ENCODE results near the gene SHPK. TPM values are rescaled to one million over a fixed set of nuclear protein-coding genes. Genes with fewer than 3 reads are reported as not detected.

SHPK gene
- polyA plus RNA-seq, 1 donor = 6.3 TPM

DNA sequence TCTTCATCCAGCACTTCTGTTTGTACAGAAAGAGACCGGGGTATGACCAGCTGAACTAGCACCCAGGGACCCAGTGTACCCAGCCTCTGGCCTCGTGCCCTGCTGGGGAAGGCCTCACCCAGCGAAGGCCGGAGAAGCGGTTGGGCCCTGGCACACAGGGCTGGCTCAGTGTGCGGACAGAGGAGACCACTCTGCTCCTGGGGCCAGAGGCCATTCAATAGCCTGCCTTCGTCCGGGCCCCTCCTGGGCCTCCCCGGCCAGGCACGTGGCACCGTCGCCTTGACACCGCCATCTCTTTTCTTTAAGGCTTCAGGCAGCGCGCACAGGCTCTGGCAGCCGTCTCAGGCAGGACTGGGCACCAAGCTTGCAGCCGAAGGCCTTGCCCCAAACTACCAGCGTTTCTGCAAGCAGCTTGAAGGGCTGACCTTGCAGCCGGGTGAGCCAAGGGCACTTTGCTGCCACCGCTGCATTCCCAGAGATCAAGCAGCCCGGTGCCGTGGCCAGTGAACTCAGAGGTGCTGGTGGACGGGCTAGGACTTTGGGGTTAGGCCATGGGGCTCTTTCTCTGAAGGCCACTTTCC is 24.4 kb upstream of the SHPK start:
- DNase-seq (ENCODE audit: low read depth) = no peak

DNA sequence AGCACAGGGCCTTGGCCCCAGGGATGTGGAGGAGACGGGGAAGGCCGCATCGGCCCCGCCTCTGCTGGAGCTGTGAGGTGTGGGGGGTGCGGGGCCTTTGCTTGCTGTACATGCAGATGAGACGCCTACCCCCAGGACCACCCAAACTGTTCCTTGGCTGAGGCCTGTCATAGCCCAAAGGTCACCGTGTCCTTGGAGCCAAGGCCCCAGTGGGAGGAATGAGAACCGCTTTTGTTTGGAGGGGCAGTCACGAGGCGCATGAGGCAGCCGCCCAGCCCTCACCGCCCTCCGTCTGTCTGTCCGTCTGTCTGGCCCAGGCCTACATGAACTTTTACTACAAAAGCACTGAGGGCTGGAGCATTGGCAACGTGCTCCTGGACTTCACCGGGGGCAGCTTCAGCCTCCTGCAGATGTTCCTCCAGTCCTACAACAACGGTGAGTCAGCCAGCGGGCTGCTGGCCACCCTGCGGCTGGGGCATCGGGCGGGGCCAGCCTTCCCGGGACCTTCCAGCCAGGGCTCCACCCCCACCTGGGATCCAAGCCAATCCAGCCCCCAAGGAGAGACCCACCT is 23.6 kb upstream of the SHPK start:
- DNase-seq (ENCODE audit: low read depth) = no peak

DNA sequence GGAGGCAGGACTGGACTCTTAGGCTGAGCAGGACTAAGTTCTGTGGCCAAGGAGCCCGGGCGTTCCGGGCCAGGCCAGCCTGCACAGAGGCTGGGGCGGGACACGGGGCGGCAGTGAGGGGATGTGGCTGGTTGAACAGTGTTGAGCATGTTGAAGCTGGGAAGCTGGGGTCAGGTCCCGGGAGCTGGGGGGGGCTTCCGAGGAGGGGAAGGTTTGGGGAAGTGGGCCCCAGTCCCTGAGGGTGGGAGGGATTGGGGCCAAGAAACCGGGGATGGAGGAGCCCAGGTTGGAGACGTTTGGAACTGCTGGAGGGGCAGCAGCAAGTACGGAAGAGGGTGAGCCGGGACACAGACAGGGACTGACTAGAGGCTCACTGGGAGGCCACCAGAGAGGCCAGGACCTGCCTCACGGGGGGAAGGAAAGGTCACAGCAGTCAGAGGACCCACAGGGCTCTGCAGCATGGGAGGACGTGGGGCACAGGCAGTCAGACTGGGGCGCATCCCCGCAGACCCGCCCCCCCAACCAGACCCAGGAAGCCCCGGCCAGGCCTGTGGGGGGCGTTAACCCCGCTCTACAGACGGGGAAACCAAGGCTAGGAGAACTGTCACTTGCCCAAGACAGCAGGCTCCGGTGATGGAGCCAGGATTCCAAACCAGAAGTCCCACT is 22.9 kb upstream of the SHPK start:
- no peak for DNase-seq (ENCODE audit: low read depth)

DNA sequence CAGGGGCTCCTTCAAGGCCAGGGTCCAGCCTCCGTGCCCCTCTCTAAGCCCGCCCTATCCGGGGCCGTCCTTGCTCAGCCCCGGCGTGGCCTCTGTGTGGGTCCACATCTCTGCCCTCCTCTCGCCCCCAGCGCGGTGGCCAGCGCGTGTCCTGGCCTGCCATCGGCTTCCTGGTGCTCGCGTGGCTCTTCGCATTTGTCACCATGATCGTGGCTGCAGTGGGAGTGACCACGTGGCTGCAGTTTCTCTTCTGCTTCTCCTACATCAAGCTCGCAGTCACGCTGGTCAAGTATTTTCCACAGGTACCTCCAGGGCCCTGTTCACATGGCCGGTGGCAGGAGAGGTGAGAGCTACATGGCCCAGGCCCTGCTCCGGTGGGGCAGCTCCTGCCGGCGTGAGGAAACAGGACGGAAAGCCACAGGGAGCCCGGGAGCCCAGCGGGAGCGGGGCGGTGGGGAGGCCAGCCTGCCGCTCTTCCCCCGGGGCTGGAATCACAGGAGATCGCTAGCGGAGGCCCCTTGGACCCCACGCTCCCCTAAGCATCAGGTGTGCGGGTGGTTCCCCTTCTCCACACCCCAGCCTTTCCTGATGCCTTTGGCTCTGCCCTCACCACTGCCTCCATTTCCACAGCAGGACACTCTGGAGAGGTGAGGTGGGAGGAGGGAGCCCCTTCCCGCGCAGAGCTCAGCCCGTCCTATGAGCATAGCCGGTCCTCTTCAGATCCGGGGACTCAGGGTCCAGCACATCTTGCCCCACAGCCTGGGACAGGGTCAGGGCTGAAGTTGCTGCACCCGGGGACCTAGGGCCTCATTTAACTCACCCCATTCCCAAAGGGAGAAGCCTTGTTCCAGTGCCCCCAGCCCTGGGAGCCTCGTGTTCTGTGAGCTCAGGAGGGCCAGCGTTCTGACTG is 22.1 kb upstream of the SHPK start:
- no peak for DNase-seq (ENCODE audit: low read depth)

DNA sequence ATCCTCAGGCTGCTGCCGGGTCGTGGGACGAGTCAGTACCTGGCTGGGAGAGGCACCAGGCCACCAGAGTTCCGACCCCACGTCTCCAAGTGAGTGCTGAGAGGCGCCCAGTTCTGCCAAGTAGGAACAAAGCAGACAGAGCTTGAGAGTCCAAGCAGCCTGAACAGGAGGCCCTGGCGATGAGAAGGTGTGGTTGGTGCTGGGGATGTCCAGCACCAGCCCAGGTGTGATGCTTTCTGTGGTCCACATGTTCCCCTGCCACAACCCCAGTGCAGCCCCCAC is 21.5 kb upstream of the SHPK start:
- DNase-seq (ENCODE audit: low read depth) = no peak

DNA sequence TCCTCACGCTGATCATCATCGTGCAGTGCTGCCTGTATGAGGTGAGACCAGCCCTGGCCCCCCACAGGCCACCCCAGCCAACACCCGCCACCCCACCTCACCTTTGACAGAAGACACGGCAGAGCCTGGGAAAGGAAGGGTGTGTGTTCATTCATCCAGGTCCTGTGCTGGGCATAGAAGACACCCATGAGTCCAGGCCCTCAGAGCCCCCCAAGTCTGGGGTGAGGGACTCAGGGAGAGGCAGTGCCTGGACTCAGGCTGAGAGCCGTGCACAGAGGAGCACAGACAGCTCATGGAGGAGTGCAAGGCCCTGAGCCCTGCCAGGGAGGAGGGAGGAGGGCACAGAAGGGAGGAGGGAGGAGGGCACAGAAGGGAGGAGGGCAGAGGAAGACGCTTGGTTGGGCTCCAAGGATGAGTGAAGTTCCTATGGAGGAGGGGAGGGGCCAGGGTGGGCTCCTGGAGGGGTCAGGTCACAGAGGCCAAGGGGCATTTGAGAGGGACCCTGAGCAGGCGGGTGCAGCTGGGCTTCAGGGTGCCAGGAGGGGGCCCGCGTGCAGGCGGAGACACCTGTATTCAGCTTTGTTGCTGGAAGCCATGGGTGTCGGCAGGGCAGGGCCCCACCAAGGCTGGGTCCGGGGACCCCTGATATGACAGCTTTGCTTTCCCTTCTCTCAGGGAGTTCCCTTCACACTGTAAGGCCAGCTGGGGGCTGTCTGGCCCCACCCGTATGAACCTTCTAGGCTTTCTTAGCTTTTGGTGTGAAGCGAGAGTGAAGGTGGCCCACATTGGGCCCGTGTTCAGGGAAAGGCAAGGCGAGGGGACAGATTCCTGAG is 20.9 kb upstream of the SHPK start:
- no peak for DNase-seq (ENCODE audit: low read depth)

DNA sequence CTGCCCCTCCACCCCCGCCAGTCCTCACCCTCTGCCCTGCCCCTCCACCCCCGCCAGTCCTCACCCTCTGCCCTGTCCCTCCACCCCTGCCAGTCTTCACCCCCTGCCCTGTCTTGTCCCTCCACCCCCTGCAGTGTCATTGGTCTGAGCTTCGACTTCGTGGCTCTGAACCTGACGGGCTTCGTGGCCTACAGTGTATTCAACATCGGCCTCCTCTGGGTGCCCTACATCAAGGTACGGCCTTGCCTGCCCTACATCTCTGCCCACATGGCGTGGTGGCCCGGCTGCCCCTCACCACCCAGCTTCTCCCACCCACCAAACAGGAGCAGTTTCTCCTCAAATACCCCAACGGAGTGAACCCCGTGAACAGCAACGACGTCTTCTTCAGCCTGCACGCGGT is 20.3 kb upstream of the SHPK start:
- DNase-seq (ENCODE audit: low read depth) = no peak

DNA sequence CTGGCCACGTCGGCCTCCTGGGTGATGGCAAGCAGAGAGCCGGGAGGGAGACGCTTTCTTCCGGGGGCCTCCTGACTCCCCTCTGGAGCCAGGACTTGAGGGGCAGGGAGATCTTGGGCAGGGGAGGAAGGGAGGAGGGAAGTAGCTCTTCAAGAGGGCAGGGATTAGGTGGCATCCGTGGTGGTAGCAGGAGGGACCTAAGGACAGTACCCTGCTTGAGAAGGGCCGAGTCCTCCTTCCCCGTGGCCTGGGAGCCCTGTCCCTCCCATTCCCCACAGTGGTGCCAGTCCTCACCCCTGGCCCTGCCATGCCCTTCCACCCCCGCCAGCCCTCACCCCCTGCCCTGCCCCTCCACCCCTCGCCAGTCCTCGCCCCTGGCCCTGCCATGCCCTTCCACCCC is 19.7 kb upstream of the SHPK start:
- no peak for DNase-seq (ENCODE audit: low read depth)

DNA sequence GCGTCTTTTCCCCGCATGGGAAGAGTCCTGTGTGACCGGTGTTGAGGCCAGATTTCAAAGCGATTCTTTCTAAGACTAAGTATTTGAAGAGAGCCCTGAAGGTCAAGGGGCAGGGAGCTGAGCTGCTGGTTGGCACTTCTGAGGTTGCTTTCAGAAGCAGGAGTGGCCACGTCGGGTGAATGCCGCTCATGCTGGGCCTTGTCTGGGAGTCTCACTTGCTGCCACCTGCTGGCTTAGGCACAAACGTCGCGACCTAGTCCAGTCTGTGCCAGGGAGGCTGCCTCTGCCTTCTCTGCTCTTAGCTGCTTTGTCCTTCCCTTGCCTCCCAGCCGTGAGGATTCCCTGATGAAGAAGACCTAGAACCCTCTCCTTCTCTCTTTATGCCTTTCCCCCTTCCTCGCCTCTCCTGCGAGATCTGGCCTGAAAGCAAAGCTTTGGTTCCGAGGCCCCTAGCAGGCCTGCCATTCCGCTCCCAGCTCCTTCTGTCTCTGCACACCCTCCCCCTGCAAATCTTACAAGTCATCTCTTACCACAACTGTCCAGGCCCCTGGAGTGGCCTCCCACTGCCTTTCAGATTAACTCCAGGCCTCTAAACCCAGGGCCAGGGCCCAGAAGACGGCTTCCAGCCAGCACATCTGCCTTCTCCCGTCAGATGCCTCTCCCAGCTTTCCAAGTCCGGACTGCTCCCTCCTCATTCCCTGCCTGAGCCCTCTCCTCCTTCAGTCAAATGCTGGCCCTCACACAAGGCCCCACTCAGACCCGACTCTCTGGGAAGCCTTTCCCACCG is 11.9 kb upstream of the SHPK start:
- no peak for DNase-seq (ENCODE audit: low read depth)

DNA sequence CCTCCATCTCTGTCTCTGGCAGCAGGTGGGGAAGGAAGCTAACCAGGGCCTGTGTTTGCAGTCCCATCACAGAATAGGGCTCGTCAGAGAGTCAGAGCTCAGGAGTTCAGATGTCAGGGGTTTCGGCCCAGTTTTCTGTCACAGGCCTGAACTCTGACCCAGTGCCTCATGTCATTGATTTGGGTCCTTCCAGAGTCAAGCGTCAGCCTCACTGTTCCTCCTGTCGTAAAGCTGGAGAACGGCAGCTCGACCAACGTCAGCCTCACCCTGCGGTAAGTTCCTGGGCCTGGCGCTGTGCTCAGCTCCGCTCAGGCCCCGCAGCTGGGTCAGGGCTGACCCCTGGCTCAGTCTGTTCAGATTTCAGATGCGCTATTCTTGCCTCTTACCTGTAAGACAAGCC is 11.2 kb upstream of the SHPK start:
- DNase-seq (ENCODE audit: low read depth) = no peak

DNA sequence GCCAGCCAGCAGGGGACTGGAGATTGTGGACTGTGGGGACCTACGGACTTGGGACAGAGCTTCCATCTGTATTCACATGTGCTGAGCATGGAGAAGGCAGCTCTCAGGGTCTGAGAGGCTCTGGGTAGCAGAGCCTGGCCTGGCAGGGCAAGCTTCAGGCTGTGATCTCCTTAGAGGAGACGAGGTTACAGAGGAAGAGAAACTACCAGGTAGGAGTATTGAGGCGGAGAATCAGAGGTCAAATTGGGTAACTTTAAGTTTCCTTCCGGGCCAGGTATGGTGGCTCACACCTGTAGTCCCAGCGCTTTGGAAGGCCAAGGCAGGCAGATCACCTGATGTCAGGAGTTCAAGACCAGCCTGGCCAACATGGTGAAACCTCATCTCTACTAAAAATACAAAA is 9.3 kb upstream of the SHPK start:
- DNase-seq (ENCODE audit: low read depth) = no peak

DNA sequence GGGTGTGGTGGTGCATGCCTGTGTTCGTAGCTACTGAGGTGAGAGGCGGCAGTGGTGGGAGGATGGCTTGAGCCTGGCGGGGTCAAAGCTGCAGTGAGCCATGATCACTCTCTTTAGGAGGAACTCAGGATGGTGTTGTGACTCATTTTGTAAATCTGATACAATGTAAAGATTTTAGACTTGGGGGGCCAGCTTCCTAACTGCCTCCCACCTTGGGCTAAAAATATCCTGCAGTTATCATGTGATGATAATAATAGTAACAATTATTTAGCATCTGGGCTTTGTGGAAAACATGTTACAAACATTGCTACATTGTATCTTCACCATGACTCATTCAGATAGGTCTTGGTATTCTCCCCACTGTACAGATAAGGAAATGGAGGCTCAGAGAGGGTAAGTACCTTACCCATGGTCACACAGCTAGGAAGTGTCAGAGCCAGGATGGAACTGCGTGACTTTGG is 7.9 kb upstream of the SHPK start:
- DNase-seq (ENCODE audit: low read depth) = no peak

DNA sequence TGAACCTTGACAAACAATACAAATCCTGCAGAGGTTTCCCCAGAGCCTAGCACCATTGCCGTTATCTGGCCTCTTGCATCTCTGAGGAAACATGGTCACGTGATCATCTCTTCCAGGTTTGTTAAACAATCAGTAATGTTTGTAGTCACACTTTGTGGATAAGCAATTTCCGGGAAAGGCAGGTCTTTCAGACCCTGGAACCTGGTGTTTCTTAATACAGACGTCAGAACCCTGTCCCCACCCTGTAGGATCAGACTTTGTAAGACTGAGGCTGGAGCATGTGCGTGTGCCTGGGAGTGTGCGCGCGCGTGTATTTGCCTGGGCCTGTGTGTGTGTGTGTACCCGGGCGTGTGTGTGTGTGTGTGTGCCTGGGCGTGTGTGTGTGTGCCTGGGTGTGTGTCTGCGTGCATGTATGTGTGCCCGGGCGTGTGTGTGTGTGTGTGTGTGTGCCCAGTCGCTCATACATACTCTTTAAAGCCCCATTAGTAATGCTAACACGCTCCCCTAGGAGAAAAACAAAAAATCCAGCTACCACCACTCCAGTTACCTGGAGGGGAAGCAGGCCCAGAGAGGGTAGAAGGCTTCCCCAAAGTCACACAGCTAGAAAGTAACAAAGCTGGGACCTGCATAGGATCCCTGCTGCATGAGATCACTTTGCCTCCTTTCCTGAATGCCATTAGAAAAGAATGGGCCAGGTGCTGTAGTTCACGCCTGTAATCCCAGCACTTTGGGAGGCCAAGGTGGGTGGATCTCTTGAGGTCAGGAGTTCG is 5.9 kb upstream of the SHPK start:
- no peak for DNase-seq (ENCODE audit: low read depth)

DNA sequence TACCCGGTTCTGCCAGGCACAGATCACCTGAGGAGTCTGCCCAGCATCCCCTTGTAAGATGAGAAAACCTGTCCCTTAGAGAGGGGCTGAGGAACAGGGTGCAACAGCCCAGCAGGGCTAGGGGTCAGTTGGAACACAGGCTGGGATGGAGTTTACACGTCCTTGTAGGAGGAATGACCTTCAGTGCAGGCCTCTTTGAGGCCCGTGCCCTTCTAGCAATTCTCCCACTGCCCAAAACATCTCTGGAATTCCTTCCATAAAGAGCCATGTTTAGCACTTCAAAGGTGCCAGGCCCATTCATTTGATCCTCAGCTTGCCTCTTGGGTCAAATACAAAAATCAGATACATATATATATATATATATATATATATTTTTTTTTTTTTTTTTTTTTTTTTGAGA is 5.0 kb upstream of the SHPK start:
- DNase-seq (ENCODE audit: low read depth) = no peak

DNA sequence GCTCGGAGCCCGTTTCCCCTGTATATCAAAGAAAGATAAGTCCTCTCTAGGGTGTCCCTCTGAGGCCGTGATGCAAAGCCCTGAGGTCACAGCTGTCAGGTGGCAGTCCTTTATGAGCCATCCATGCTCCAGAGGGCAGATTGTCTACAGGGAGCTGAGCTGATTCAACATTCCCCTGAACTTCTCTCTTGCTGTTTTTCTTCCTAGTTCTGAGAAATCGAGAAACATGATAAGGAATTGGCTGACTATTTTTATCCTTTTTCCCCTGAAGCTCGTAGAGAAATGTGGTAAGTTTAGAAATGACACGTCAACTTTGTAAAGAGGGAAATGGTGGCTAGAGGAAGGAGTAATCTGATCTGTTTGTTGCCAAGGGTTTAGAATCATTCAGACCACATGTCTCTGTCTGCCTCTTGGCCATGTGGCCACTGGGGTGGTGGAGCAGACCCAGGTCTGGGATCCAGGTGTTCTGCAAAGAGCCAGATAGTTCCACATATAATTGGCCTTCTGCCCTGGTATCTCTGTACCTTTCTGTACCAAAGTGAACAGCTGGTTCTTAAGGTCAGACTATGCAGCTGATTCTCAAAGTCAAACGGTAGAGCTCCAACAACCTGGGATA is 4.0 kb upstream of the SHPK start:
- no peak for DNase-seq (ENCODE audit: low read depth)

DNA sequence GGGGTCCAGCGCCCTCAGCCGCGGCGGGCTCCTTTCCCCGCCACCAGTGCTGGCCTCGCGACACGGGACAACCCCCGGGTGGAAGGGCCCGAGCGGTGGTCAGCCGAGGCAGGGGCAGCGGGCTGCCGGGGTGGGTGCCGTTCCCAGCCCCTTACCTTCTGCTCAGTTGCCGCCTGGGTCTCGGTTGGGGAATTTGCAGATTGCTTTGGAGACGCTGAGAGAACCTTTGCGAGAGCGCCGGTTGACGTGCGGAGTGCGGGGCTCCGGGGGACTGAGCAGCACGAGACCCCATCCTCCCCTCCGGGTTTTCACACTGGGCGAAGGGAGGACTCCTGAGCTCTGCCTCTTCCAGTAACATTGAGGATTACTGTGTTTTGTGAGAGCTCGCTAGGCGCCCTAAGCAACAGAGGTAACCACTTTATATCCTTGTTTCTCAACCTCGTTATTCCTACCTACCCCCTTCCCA is 891 bp upstream of the SHPK start:
- DNase-seq (ENCODE audit: low read depth) = no peak

DNA sequence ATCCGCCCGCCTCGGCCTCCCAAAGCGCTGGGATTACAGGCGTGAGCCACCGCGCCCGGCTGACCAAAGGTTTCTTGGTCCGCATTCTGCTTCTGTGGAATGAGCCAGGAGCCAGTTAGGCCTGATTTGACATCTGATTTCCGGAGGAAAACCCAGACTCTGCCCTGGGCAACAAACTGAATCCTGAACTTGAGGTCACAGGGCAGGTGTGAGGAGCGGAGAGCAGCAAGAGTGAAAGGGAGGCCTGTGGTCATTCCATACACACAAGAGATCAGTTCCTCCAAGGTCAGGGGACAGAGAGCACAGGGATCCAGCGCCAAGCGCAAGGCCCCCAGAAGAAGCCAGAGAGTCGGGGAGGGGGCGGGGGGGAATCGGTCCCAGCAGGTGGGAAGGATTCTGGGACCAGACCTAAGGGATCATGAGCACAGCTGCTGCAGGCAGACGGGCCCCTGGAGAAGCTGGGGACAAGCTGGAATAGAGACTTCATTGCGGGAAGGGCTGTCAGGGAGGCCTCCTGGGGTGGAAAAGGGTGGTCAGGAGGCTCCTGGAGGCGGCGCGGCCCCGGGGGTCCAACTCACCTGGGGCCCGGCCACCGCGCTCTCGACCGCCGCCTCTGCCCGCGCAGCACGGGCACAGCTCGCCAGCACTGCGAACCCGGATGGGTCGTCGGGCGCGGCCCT is 436 bp downstream of the SHPK start:
- no peak for DNase-seq (ENCODE audit: low read depth)

DNA sequence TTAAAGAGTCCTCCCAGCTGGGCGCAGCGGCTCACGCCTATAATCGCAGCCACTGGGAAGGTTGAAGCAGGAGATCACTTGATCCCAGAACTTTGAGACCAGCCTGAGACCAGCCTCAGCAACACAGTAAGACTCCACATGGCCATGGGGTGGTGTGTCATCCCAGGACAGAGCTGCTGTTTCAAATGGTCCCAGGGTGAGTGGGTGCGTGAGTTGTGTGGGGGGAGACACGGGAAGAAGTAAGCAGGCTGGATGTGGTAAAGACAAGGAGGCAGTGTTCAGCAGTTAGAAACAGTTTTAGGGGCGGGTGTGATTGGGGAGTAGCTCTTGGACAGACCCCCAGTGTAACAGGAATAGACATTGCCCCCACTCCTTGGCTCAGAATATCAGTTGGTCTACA is 3.8 kb downstream of the SHPK start:
- DNase-seq (ENCODE audit: low read depth) = no peak

DNA sequence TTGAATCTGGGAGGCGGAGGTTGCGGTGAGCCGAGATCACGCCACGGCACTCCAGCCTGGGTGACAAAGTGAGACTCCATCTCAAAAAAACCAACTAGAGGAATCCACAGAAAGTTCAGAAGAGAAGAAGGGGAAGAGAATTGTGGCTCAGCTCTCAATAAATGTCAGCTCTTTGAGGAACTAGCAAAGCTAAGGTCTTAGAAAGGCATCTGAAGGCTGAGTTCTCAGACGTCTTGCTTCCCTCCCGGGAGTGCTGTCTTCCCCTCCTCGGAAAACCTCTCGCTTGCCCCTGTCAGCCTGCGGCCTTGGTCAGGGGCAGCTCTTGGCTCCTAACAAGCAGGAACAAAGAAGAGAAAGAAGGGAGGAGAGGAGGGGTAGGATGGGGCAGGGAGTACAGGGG is 5.3 kb downstream of the SHPK start:
- DNase-seq (ENCODE audit: low read depth) = no peak

All from forelimb muscle (tissue), 1 donor.